Right lobe of liver (tissue), 6 donors: ENCODE data around the gene PAK1. TPM values are rescaled to one million over a fixed set of nuclear protein-coding genes. Genes with fewer than 3 reads are reported as not detected.

ENCODE experiments used
- ATAC-seq, 4 donors: fragments of 200-7000 bp; cut with Tn5 transposase; one replicate each; pipeline ENCODE4 v1.9.1; 2020; ENCODE audit warnings: mild to moderate bottlenecking in 4 of 4, moderate library complexity in 4 of 4
- DNase-seq, 3 donors: peaks; one replicate each; pipeline ENCODE4 v3.0.0-alpha.2; 2020
- H3K27ac ChIP-seq, 3 donors: fragments of 200-600 bp; one replicate each; pipeline ENCODE4 v1.8.0; 2022
- H3K27me3 ChIP-seq, 2 donors: fragments of 200-600 bp; one replicate each; pipeline ENCODE4 v1.8.0; 2022
- H3K36me3 ChIP-seq, 4 donors: fragments of 200-600 bp; sonication (generic) in 1 of 4; one replicate each; pipeline versions ENCODE4 v1.5.1 to v1.8.0; 2017 to 2022; ENCODE audit warnings: control low read depth in 1 of 4
- H3K4me1 ChIP-seq, 4 donors: fragments of 200-600 bp; sonication (generic) in 1 of 4; one replicate each; pipeline versions ENCODE4 v1.5.1 to v1.8.0; 2017 to 2022; ENCODE audit warnings: control low read depth in 1 of 4
- H3K4me3 ChIP-seq, 3 donors: fragments of 200-600 bp; one replicate each; pipeline ENCODE4 v1.8.0; 2022
- H3K9me3 ChIP-seq, 4 donors: fragments of 200-600 bp; sonication (generic) in 1 of 4; one replicate each; pipeline versions ENCODE4 v1.5.1 to v1.8.0; 2017 to 2022; ENCODE audit warnings: control low read depth in 1 of 4
- POLR2A ChIP-seq: fragments of 450-650 bp; IDR thresholded peaks from one replicate; pipeline ENCODE4 v1.6.1; 2017; ENCODE audit warnings: antibody characterized with exemption, mild to moderate bottlenecking
- WGBS: methylation state at CpG from one replicate; pipeline ENCODE4 v1.1.6; 2018; ENCODE audit warnings: low coverage, low lambda C conversion rate; ENCODE audit not compliant: insufficient coverage; ENCODE audit errors: missing lambda C conversion rate; 5-methylcytosine and 5-hydroxymethylcytosine counted together
- intact Hi-C, 2 donors: fragments of 100-400 bp; cut with DNase I; formaldehyde crosslinking; loops; one replicate each; pipeline versions ENCODE4 v1.11.2 to v1.14.1; 2022
- total RNA-seq, 6 experiments: library from RNA; depleted of rRNA in 2 of 6; stranded (reverse); fragments of >200 nt in 2 of 6; fragmentation: NEBNext Ultra II Directional in 3 of 6; extraction: Animal tissue kit (Norgen Biotek cat#: 25700) in 3 of 6; gene quantifications; one replicate each; pipeline versions ENCODE4 v1.1.0 to v1.2.4, GENCODE V29; 2016 to 2023
- TF ChIP-seq, protein P1 (sequence below), 4 donors: fragments of 200-600 bp in 3 of 4; fragments of 450-650 bp in 1 of 4; IDR thresholded peaks; one replicate each; pipeline versions ENCODE4 v1.5.1 to v1.8.0; 2016 to 2022; ENCODE audit warnings: antibody characterized with exemption in 4 of 4, mild to moderate bottlenecking in 2 of 4
- donor health status: DM: no; HTN: yes; CAD: no.
- donor health status: DM: no; HTN: no; CAD: no.
- donor health status: DM: no; HTN: no; CAD: no.
- donor health status: DM: no; HTN: yes; CAD: no.
- donor health status: DM: no; HTN: yes; CAD: no.

PAK1 gene
- total RNA-seq, 6 experiments from 2014 or later: 7.3 to 14.5 (median 9.3) TPM

DNA sequence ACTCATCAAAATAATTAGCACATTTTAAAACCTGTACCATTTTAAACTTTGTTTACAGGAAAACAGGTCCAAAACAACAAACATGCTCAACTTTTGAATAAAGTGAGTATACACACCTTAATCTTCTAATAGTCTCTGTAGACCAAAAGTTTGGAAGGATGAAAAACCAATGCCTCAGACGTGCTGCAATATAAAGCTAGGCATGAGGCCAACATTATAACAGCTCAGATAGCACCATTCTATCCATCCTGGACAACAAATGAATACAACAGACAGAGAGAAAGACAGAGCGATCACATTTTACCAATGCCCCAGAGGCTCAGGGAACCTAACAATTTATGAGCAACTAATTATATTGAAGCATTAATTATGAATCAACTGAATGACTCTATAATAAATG is 77.0 kb downstream of the PAK1 start:
- TF ChIP-seq POLR2A: no peak
- TF ChIP-seq, protein P1, sequence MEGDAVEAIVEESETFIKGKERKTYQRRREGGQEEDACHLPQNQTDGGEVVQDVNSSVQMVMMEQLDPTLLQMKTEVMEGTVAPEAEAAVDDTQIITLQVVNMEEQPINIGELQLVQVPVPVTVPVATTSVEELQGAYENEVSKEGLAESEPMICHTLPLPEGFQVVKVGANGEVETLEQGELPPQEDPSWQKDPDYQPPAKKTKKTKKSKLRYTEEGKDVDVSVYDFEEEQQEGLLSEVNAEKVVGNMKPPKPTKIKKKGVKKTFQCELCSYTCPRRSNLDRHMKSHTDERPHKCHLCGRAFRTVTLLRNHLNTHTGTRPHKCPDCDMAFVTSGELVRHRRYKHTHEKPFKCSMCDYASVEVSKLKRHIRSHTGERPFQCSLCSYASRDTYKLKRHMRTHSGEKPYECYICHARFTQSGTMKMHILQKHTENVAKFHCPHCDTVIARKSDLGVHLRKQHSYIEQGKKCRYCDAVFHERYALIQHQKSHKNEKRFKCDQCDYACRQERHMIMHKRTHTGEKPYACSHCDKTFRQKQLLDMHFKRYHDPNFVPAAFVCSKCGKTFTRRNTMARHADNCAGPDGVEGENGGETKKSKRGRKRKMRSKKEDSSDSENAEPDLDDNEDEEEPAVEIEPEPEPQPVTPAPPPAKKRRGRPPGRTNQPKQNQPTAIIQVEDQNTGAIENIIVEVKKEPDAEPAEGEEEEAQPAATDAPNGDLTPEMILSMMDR (IDR thresholded peaks at IDR 0.05): no peak
- 35% methylated on average over 2 of the region's 2 CpGs for WGBS
- no peaks in the 10 kb centered on the region for H3K27me3 ChIP-seq
- H3K27ac ChIP-seq: no peak overlapping the region
- H3K9me3 ChIP-seq: no peaks in the 10 kb centered on the region
- H3K4me3 ChIP-seq: no peak overlapping the region
- DNase-seq: no peak
- peaks cover 0 to 54% (median 19%) of the 10 kb centered on the region in 4 donors for H3K4me1 ChIP-seq
- ATAC-seq: peak in 3 of 4 donors; percentile 32 to 55 (median 44)
- H3K36me3 ChIP-seq: no peaks in the 10 kb centered on the region
- intact Hi-C loops: no loop called here

- Histone ChIP-seq H3K27ac (peak overlapping the region in 2 of 3 donors; percentile 26 to 30), H3K9me3 (no peaks in the 10 kb centered on the region), H3K4me3 (no peak overlapping the region), H3K4me1 (peaks cover 0 to 48% (median 17%) of the 10 kb centered on the region in 4 donors), H3K27me3 (no peaks in the 10 kb centered on the region), H3K36me3 (no peaks in the 10 kb centered on the region)
- 39% methylated on average over 3 of the region's 3 CpGs for WGBS
- ATAC-seq (peak; percentile 73 to 83 (median 75)), DNase-seq (no peak)
- intact Hi-C loops: no loop called here
- TF ChIP-seq, protein P1 (IDR thresholded peaks at IDR 0.05): no peak
- no peak for TF ChIP-seq POLR2A
Observed at GRCh38 chr11:77396305-77396704, 77.6 kb downstream of the PAK1 start.

- WGBS: 48% methylated on average over 3 of the region's 3 CpGs
- no peaks in the 10 kb centered on the region for H3K27me3 ChIP-seq
- intact Hi-C loops: no loop called here
- H3K4me3 ChIP-seq: no peak overlapping the region
- peaks cover 0 to 47% (median 15%) of the 10 kb centered on the region in 4 donors for H3K4me1 ChIP-seq
- no peaks in the 10 kb centered on the region for H3K36me3 ChIP-seq
- peak overlapping the region in 2 of 3 donors; percentile 26 to 30 for H3K27ac ChIP-seq
- no peak for ATAC-seq
- DNase-seq: no peak
- no peaks in the 10 kb centered on the region for H3K9me3 ChIP-seq
- no peak for TF ChIP-seq POLR2A
- TF ChIP-seq, protein P1 (IDR thresholded peaks at IDR 0.05): no peak
Observed at GRCh38 chr11:77395460-77396173, 78.3 kb downstream of the PAK1 start.

GRCh38 chr11:77392842-77393241 is 81.1 kb downstream of the PAK1 start:
- DNase-seq (no peak), ATAC-seq (peak; percentile 51 to 64 (median 58))
- H3K27ac ChIP-seq: no peak overlapping the region
- no peak overlapping the region for H3K4me3 ChIP-seq
- H3K27me3 ChIP-seq: no peaks in the 10 kb centered on the region
- intact Hi-C loops: no loop called here
- H3K36me3 ChIP-seq: no peaks in the 10 kb centered on the region
- no peaks in the 10 kb centered on the region for H3K9me3 ChIP-seq
- no peak for TF ChIP-seq POLR2A
- TF ChIP-seq, protein P1 (IDR thresholded peaks at IDR 0.05): no peak
- peaks cover 0 to 42% (median 15%) of the 10 kb centered on the region in 4 donors for H3K4me1 ChIP-seq
